Fibroblast of skin of scalp (primary cell): ENCODE data around the gene YARS1.
"Not testable (repeated sequence)": the region's sequence is repeated elsewhere in the genome, so short reads cannot be mapped to it uniquely, and the experiment has no call there.

ENCODE experiments used
- DNase-seq: peaks from one replicate; pipeline ENCODE4 v3.0.0-alpha.2; 2013

The YARS1 gene

DNA sequence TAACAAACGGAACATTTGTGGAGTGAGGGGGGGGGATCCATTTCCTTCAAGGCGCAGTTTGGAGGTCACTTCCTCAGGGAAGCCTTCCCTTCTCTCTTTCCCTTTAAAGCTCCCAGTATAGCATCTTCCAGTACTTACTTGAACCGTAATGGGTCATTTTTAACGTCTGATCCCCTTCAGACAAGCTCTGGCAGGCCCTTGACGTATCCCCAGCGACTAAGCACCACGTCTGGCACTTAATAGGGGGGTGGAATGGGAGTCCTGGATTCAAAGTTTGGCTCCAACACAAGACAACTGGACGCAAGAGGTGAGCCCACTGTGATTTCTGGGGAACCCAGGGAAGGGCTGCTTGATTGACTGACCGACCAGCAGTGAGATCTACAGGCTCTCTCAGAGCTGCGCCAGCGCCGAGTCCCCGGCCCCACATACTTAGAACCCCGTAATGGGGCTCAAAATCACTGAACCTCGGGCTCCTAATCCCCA lies 441 bp downstream of the YARS1 start:
- DNase-seq: peak; percentile 31

DNA sequence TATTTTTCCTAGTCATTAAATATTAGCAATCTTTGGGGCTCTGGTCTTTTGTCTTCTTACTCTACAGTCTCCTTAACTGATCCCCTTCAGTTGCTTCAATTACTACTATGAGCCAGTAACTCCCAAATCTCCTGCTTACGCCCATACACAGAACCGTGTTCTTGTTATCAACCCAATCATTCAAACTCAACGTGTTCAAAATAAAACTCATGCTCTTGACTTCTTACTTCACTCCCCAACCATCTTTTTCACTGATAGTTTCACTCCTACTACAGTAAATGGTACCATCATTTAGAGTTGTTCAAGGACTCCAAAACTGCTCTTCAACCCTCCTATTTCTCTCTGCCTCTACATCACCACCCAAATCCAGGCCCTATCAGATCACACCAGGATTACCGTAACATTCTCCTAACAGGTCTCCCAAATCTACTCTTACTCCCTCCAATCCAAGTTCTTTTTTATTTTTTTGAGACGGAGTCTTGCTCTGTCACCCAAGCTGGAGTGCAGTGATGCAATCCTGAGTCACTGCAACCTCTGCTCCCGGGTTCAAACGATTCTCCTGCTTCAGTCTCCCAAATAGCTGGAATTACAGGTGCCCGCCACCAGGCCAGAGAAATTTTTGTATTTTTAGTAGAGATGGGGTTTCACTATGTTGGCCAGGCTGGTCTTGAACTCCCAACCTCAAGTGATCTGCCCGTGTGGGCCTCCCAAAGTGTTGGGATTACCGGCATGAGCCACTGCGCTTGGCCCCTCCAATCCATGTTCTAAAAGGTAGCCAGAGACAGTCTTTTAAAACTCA lies 3.0 kb downstream of the YARS1 start:
- peak; percentile 19 for DNase-seq

DNA sequence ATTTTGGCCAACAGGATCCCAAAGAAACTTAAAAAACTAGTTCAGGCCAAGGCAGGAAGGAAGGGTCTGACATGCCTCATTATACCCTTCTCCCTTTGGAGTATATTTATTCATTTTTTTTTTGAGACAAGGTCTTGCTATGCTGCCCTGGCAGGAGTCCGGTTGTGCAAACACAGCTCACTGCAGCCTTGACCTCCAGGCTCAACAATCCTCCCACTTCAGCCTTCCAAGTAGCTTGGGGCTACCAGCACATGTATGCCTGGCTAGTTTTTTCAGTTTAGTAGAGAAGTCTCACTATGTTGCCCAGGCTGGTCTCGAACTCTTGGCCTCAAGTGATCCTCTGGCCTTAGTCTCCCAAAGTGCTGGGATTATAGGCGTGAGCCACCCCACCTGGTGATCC lies 5.2 kb downstream of the YARS1 start:
- DNase-seq: no peak

DNA sequence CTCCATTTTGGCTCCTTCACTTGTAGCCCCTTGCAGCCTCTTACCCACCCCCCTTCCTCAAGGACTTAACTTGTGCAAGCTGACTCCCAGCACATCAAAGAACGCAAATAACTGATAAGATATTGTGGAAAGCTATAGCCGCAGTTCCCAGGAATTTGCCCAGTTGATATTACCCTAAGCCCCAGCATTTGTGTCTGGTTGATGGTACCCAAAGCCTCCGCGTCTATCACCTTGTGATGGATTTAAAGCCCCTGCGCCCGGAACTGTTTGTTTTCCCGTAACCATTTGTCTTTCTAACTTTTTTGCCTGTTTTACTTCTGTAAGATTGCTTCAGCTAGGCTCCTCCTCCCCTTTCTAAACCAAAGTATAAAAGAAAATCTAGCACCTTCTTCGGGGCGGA lies 5.9 kb downstream of the YARS1 start:
- no peak for DNase-seq

DNA sequence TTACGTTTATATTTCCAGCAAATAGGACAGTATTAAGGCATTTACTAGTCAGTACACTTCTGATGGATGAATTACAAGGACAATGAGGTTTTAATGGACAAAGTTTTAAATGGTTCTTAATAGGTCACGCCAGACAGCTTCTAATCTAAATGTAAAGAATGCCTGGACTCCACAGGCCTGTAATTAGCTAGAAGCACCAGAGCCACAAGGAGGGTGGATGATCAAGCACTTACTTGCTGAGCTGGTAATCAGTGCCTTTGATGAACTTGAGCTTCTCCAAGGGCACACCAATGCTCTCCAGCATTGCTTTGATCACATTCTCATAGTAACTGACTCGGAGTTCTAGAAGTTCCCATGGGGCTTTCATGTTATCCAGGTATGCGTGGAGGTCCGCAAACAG lies 6.8 kb downstream of the YARS1 start:
- DNase-seq: no peak

DNA sequence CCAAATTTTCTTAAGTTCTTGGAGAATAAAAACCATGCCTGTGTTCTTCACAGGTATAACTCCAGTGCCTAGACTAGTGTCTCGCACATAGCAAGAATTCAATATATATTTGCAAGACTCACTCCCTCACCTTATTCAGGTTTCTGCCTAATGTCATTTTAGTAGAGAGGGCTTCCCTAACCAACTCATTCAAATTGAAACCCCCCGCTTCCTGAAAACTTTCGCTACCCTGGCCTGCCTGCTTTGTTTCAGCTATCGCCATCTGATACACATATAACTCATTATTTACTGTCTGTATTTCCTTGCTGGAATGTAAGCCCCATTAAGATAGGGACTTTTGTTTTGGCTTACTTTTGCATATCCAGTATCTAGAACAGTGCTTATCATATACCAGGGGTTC lies 8.6 kb downstream of the YARS1 start:
- DNase-seq: no peak

DNA sequence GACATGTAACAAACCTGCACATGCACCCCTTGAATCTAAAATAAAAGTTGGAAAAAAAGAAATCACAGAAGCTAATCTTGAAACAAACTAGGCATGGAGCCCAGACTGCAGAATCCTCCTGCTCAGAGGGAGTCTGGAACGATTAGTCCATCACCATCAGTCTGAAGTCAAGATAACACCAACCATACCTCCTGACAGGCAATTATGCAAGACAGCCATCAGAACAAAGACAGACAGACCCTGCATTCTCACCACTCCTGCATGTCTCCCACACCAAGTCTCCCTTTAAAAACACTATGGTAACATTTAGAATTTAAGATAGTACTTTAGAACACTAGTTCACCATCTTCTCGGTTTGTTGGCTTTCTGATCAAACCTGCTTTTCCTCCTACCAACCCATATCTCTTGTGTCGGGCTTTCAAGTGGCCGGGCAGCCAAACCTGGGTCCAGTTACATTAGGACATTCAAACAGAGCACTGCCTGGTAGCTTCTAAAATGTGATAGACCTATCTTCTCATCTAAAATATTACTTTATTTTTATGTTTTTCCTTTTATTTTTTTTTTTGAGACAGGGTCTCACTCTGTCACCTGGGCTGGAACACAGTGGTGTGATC lies 10.1 kb downstream of the YARS1 start:
- DNase-seq: no peak

DNA sequence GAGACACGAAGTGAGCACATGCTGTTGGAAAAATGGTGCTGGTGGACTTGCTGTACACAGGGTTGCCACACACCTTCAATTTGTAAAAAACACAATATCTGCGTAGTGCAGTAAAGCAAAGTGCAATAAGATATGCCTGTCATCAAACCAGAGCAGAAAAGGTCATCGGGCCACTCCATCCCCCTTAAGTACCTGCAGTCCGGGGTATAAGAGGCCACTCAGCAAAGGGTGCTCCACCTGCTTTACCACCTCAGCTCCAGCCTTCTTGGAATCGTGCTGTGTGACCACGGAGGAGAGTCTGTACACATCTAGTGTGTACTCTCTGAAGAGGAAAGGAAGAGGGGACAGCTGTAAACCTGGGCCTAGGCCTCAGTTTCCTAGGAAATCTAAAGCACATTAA lies 10.9 kb downstream of the YARS1 start:
- DNase-seq: no peak

DNA sequence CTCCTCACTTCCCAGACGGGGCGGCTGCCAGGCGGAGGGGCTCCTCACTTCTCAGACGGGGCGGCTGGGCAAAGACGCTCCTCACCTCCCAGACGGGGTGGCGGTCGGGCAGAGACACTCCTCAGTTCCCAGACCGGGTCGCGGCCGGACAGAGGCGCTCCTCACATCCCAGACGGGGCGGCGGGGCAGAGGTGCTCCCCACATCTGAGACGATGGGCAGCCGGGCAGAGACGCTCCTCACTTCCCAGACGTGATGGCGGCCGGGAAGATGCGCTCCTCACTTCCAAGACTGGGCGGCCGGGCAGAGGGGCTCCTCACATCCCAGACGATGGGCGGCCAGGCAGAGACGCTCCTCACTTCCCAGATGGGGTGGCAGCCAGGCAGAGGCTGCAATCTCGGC lies 12.7 kb downstream of the YARS1 start:
- not testable (repeated sequence) for DNase-seq

DNA sequence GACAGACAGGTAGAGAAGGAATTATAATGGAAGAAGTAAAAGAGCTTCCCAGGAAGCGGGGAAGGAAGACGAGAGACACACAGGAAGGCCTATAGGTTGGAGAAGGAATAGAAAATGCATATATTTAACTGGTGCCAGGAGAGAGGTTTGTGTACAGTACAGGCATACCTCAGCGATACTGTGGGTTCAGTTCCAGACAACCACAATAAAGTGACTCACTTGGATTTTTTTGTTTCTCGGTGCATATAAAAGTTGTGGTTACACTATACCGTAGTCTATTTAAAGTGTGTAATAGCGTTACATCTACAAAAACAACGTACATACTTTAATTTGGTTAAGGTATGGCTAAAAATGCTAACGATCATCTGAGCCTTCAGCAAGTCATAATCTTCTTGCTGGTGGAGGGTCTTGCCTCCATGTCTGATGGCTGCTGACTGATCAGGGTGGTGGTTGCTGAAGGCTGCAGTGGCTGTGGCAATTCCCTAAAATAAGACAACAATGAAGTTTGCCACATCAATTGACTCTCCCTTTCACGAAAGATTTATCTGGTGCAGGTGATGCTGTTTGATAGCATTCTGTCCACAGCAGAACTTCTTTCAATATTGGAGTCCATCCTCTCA lies 16.0 kb downstream of the YARS1 start:
- peak; percentile 52 for DNase-seq

DNA sequence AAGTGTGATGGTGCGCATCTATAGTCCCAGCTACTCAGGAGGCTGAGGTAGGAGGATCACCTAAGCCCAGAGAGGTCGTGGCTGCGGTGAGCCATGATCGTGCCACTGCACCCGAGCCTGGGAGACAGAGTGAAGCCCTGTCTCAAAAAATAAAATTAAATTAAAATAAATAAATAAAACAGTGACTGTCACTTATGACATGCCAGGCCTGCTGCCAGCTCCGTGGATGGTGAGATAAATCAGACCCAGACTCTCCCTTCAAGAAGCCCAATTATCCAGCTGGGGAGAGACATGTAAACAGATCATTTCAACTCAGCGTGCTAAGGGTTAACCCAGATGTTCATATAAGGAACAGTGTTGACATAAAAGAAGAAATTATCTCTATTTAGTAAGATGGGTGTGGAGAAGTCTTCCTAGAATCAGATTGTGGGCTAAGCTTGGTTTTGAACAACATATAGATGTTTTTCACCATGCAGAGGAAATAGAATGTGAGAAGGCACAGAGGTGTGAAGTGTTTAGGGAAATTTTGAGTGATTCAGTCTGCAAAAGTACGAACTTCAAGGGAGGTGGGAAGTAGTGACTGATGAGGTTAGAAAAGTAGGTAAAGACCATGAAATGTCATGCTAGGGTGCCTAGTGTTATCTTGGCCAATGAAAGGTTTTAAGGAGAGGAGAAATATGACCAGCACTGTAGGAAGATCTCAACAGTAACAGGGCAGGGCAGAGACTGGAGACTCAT lies 18.3 kb downstream of the YARS1 start:
- no peak for DNase-seq

DNA sequence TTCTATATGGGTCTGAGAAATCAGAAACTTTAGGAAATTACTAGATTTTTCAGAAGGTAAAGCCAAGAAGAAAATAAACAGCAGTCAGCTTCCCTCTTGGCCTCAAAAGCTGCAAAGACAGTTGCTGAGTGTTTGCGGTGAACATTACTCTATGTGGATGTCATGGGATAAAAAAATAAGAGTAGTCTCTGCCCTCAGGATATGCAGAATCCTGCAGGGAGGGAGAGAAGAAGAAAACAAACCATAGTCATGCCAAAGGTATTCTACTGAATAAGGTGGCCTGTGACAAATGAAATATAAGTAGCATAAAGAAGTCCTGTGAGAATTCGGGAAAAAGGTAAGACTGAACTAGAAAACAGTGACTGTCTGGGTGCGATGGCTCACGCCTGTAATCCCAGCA lies 19.0 kb downstream of the YARS1 start:
- peak; percentile 33 for DNase-seq

DNA sequence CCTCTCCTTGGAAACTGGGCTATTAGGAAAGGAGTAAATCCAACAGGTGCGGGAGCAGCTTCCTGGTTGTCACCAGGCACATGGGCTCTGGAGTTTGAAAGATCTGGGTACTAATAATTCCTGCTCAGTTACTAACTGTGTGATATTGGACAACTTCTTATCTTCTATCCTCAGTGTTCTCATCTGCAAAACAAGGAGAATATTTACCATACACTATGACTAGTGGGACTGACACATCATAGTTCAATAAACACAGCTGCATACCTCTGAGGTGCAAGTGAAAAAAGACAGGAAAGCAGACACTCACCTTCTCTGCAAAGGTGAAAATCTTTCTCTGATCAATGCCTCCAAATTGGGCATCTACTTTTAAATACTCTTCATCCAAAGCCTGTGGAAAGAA lies 19.7 kb downstream of the YARS1 start:
- DNase-seq: no peak

DNA sequence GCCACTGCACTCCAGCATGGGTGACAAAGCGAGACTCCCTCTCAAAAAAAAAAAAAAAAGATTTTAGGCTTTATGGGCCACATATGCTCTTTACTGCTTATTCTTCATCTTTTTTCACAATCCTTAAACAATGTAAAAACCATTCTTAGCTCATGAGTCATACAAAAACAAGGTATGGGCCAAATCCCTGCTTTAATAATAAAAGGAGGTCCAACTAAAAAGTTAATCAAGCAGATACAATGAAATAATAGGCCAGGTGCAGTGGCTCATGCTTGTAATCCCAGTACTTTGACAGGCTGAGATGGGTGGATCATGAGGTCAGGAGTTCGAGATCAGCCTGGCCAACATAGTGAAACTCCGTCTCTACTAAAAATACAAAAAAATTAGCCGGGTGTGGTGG lies 21.4 kb downstream of the YARS1 start:
- peak; percentile 61 for DNase-seq

DNA sequence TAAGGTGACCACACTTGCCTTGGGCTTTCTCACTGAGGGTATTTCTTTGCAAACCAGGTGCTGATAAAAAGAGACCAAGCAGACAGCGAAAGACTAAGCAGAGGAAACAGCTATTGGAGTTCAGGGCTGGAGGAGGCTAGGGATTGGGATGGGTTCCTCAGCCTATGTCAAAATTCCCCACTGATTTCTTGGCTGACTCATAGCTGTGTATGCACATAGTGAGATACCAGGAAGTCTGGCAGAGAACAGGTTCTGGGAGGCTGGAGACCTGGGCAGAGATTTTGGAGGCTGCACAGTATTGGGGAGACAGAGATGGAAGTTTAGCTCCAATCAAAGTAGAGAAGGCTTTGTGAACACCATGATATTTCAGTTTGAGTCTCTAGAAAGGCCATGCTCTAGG lies 25.3 kb downstream of the YARS1 start:
- no peak for DNase-seq

DNA sequence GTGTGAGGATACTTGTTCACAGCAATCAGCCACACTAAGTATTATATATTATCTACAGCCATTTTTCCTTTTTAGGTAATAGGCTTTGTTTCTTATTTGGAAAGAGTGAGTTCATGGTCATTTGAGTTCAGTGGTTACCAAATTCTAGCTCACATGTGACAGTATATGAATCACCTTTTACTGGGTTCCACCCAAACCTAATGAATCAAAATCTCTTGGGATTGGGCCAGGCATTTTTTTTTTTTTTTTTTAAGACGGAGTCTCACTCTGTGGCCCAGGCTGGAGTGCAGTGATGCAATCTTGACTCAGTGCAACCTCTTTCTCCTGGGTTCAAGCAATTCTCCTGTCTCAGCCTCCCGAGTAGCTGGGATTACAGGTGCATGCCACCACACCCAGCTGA lies 27.8 kb downstream of the YARS1 start:
- peak; percentile 82 for DNase-seq

DNA sequence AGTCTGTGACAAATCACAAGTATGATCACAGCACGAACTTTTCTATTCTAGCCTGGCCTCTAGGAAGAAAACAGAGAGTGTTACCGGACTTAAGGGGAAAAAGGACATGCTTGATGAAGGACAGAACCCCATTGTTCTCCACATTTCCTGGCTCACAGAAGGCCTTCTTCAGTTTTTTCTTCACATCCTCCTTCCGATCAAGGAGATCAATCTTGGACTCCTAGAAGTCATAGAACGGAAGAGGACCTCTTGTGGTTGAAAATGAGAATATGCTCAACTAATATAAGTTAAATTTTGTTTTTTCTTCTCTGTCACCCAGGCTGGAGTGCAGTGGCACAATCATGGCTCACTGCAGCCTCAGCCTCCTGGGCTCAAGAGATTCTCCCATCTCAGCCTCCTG lies 30.3 kb downstream of the YARS1 start:
- DNase-seq: peak; percentile 50

DNA sequence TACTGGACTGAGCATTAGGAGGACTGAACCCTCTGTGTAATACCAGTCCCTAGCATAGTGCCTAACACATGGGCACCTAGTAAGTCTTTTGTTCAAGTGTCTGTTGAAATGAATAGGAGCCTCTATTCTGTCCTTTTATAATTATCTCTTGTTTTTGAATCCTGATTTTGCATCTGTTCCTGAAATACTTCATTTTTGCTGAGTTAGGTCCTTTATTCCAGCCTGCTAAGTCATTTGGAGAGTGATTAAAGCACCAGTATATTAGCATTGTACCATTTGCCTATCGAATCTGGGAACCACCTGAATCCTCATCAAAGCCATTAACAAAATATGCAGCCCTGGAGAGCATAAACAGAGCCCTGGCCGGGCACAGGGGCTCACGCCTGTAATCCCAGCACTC lies 32.3 kb downstream of the YARS1 start:
- DNase-seq: no peak

DNA sequence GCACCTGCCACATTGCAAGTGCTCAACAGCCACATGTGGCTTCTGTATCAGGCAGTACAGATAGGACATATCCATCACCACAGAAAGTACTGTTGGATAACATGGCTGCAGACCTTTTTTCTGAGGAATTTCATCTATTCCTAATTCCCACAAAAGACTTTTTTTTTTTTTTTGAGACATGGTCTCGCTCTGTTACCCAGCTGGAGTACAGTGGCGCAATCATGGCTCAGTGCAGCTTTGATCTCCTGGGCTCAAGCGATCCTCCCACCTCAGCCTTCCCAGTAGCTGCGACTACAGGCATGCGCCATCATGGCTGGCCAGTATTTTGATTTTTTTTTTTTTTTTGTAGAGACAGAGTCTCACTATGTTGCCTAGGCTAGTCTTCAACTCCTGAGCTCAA lies 33.3 kb downstream of the YARS1 start:
- DNase-seq: no peak

DNA sequence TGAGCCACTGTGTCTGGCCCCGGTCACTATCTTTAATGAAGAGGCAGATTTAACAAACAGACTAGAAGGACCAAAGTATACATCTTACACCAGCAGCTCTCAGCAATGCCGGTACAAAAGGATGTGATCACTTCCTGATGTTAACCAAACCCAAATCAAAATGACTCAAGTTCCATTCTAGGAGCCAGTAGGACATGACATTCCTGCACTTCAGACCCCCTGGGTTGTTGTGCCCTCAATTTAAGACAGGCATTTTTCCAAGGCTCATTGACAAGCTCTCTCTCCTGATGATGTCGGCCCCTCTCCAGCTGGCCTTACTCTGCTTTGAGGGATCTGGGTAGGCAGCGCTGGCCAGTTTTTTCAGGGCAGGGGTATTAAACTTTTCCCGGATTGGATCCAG lies 35.1 kb downstream of the YARS1 start:
- peak; percentile 87 for DNase-seq

DNA sequence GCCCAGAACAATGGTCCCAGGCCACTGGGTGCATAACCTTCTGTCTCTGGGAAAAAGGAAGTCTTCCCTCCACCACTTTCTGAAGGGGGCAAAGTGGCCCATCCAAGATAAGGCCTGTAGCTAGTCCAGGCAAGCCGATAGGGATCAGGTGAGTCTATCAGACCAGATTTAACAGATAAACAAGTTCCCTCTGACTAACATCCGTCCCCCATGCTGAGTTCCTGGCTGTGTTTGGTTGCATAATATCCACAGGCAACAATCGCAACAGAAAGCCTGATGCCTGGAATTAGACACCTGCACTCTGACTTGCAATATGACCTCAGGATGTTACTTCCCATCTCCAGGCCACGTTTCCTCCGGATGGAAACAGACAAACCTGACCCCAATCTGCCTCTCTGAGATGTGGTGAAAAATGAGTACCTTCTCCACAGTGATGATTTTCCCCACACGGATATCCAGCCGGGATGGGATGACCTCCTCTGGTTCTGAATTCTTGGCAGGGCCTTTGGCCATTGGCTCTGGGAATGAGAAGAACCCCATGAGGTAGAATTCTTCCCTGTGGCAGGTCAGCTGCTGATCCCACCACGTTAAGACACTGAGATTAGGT lies 36.4 kb downstream of the YARS1 start:
- no peak for DNase-seq

DNA sequence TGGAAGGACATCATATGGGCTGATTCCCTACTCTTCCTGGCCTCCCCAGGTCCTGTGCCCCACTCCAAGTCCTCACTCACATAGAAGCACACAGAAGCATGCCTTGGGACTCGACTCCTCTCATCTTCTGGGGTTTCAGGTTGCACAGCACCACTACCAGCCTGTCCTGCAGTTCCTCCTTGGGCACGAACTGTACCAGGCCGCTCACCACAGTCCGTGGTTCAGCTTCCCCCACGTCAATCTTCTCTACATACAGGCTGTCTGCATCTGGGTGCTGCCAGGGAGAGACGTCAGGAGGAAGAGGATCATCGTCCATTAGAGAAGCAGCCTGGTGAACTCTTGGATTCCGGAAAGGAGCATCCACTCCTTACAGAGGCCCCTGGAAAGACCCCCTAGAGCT lies 37.2 kb downstream of the YARS1 start:
- no peak for DNase-seq

DNA sequence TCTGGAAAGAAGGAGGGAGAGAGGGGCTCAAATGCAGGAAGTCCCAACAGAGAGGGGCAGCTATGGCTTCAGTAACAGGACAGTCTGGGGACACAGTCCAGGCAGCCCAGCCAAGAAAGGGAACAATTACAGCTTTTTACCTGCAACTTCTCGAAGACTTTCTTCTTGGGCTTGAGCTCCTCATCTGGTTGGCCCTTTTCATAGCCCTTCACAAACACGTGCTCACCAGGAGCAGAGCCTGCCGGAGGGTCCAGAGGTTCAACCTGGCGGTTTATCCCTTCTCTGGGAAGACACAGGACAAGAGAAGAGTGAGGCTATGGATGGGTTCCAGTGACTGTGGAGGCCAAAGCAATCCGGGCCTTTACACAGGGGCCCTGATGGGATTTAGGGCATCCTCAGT lies 37.9 kb downstream of the YARS1 start:
- no peak for DNase-seq
